AG04449 (cell line): ENCODE data around the gene GNG8.
A peak's percentile ranks its signal among the peaks of the same experiment; 100 is the strongest.

Experiments
- CTCF ChIA-PET: fragments of 350-600 bp; formaldehyde crosslinking; extraction: SDS; loops from one replicate; lab custom pipeline; 2021; ENCODE audit warnings: antibody characterized with exemption; lab: Yijun Ruan, JAX
- POLR2A ChIA-PET: fragments of 400-600, 350-600 bp; formaldehyde crosslinking; extraction: SDS; loops from one replicate; lab custom pipeline; 2020; ENCODE audit warnings: antibody characterized with exemption, inconsistent platforms; lab: Yijun Ruan, JAX
- DNase-seq: peaks from one replicate; pipeline ENCODE4 v3.0.0-alpha.2; 2010; ENCODE audit warnings: low read depth, low spot score
- H3K4me3 ChIP-seq: 2 replicates; pipeline ENCODE4 v1.5.1; 2011; ENCODE audit warnings: low read depth, mild to moderate bottlenecking, control low read depth, low read length
- CTCF ChIP-seq: IDR thresholded peaks from one replicate; pipeline ENCODE4 v1.5.1; 2011; ENCODE audit warnings: mild to moderate bottlenecking, moderate library complexity, low read length, control low read depth, inconsistent platforms; ENCODE audit not compliant: insufficient read depth; ENCODE audit errors: missing control alignments

Gene GNG8

GRCh38 chr19:46620267-46620666, 15.7 kb downstream of the GNG8 start:
- TF ChIP-seq CTCF = no peak
- DNase-seq = no peak
- POLR2A ChIA-PET = interaction anchor here (1.6 kb wide), 1 partner anchor 11 kb away, joined by 5 read pairs; no protein-coding TSS in a partner anchor
- no peak overlapping the region for H3K4me3 ChIP-seq
- CTCF ChIA-PET = interaction anchor here (3.9 to 19.1 kb wide), 2 partner anchors 12 to 42 kb away, joined by 27 to 685 read pairs; partner anchors contain the start of gene DACT3

- ChIA-PET POLR2A (no interaction called here), CTCF (interaction anchor here (1.1 to 19.1 kb wide), 4 partner anchors 11 to 75 kb away, joined by 3 to 685 read pairs (median 4); partner anchors contain the start of gene DACT3)
- no peak overlapping the region for H3K4me3 ChIP-seq
- no peak for TF ChIP-seq CTCF
- no peak for DNase-seq
Observed at GRCh38 chr19:46618670-46619231, 17.3 kb downstream of the GNG8 start.

GRCh38 chr19:46617601-46618000, 18.4 kb downstream of the GNG8 start:
- no peak for DNase-seq
- CTCF ChIA-PET = interaction anchor here (1.0 to 19.1 kb wide), 10 partner anchors 6 to 113 kb away, joined by 3 to 685 read pairs (median 5); partner anchors contain the start of genes DACT3 and PTGIR
- H3K4me3 ChIP-seq = no peak overlapping the region
- POLR2A ChIA-PET = interaction anchor here (0.6 to 0.9 kb wide), 2 partner anchors 41 to 43 kb away, joined by 3 read pairs; partner anchors contain the start of gene DACT3
- no peak for TF ChIP-seq CTCF

GRCh38 chr19:46616631-46617322, 19.2 kb downstream of the GNG8 start:
- ChIA-PET CTCF (interaction anchor here (0.8 to 19.1 kb wide), 14 partner anchors 7 to 132 kb away, joined by 3 to 685 read pairs (median 4); partner anchors contain the start of genes DACT3 and PTGIR), POLR2A (interaction anchor here (0.9 kb wide), 1 partner anchor 44 kb away, joined by 3 read pairs; the partner anchor contains the start of gene DACT3)
- TF ChIP-seq CTCF = peak; percentile 65
- DNase-seq = no peak
- H3K4me3 ChIP-seq = no peak overlapping the region

GRCh38 chr19:46615966-46616365, 20.0 kb downstream of the GNG8 start:
- ChIA-PET POLR2A (no interaction called here), CTCF (interaction anchor here (1.1 to 19.1 kb wide), 10 partner anchors 7 to 133 kb away, joined by 3 to 685 read pairs (median 11); partner anchors contain the start of genes CALM3, DACT3 and PTGIR)
- TF ChIP-seq CTCF = no peak
- no peak for DNase-seq
- no peak overlapping the region for H3K4me3 ChIP-seq
